ENCODE measurements around the gene TRERF1. TPM values are rescaled to one million over a fixed set of nuclear protein-coding genes. Genes with fewer than 3 reads are reported as not detected.
A peak's percentile ranks its signal among the peaks of the same experiment; 100 is the strongest.

The TRERF1 gene
- total and polyA plus RNA-seq, 2 experiments from 2014 or later, result 11.2 to 20.6 TPM

- no peaks in the 10 kb centered on the region for H3K79me2 ChIP-seq (replicated peaks; ENCODE audit: insufficient read depth)
- H3K27ac ChIP-seq (ENCODE audit: low read depth), result no peak overlapping the region
- peaks cover 7% of the 10 kb centered on the region; the same call in 1 of the 2 replicates for H3K9me2 ChIP-seq (ENCODE audit: insufficient read depth)
- DNase-seq (ENCODE audit: low spot score) (peak; percentile 82), ATAC-seq (peak; percentile 79)
- Mint-ChIP-seq H3K4me3 (no peak overlapping the region), H3K36me3 (ENCODE audit: low read depth) (peaks cover 25% of the 10 kb centered on the region), H3K9me3 (no peaks in the 10 kb centered on the region), H3K27me3 (ENCODE audit: insufficient read depth, low read depth, poor library complexity) (peaks cover 18% of the 10 kb centered on the region), H3K27ac (no peak overlapping the region), H3K4me1 (peaks cover 49% of the 10 kb centered on the region)
- peaks cover 13% of the 10 kb centered on the region for H3K36me3 ChIP-seq (ENCODE audit: insufficient read depth)
- H4K20me1 ChIP-seq (replicated peaks; ENCODE audit: insufficient read depth), result peaks cover 11% of the 10 kb centered on the region
- no peaks in the 10 kb centered on the region for H3K27me3 ChIP-seq (ENCODE audit: insufficient read depth)
- H3K4me2 ChIP-seq, result peak overlapping the region; percentile 27; the same call in 1 of the 2 replicates
- peak; percentile 77 to 79 for TF ChIP-seq CTCF (conservative IDR thresholded peaks at IDR 0.05; ENCODE audit: low read depth in 2 of 2)
- TF ChIP-seq, protein P1, sequence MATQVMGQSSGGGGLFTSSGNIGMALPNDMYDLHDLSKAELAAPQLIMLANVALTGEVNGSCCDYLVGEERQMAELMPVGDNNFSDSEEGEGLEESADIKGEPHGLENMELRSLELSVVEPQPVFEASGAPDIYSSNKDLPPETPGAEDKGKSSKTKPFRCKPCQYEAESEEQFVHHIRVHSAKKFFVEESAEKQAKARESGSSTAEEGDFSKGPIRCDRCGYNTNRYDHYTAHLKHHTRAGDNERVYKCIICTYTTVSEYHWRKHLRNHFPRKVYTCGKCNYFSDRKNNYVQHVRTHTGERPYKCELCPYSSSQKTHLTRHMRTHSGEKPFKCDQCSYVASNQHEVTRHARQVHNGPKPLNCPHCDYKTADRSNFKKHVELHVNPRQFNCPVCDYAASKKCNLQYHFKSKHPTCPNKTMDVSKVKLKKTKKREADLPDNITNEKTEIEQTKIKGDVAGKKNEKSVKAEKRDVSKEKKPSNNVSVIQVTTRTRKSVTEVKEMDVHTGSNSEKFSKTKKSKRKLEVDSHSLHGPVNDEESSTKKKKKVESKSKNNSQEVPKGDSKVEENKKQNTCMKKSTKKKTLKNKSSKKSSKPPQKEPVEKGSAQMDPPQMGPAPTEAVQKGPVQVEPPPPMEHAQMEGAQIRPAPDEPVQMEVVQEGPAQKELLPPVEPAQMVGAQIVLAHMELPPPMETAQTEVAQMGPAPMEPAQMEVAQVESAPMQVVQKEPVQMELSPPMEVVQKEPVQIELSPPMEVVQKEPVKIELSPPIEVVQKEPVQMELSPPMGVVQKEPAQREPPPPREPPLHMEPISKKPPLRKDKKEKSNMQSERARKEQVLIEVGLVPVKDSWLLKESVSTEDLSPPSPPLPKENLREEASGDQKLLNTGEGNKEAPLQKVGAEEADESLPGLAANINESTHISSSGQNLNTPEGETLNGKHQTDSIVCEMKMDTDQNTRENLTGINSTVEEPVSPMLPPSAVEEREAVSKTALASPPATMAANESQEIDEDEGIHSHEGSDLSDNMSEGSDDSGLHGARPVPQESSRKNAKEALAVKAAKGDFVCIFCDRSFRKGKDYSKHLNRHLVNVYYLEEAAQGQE (IDR thresholded peaks at IDR 0.05; ENCODE audit: unreplicated experiment), result no peak
- no peak for TF ChIP-seq POLR2AphosphoS5 (IDR thresholded peaks at IDR 0.05; ENCODE audit: low read depth)
- TF ChIP-seq ZNF114 (CRISPR knock-in tag; IDR thresholded peaks at IDR 0.05), result no peak
- TF ChIP-seq NANOG (IDR thresholded peaks at IDR 0.05; ENCODE audit: borderline replicate concordance), result no peak
- H2AFZ ChIP-seq, result no peak overlapping the region
- peaks cover 9% of the 10 kb centered on the region; the same call in 1 of the 2 replicates for H3F3A ChIP-seq (replicated peaks; ENCODE audit: low read depth)
- H3K4me3 ChIP-seq, result no peak overlapping the region
- H3K4me1 ChIP-seq (ENCODE audit: insufficient read depth), result peaks cover 36% of the 10 kb centered on the region
These were observed 190.8 kb downstream of the TRERF1 start for GRCh38 chr6:42260972-42261371.

DNA sequence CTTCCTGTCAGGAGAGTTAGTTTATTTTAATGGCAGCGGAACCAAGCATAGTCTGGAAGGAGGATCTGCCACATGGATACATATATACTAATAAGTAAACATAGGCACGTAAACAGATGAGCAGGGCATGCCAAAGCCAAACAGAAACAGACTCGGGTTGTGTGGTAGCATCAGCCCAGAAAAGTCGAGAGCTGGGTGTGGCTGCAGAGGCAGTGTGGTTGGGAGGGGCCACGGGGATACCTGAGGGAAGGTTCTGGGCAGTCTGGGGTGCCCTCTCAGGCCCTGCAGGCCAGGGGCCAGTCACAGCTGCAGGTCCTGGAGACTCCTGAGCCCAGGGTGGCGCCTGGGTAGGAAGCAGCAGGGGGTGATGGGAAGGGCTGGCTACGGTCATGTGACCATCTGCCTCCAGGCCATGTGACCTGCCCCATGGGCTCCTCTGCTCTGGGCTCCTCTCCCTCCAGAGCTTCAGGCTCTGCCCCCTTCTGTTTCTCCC, 191.3 kb downstream of the TRERF1 start:
- H3K4me3 ChIP-seq, result no peak overlapping the region
- Mint-ChIP-seq H3K36me3 (ENCODE audit: low read depth) (peaks cover 30% of the 10 kb centered on the region), H3K27me3 (ENCODE audit: insufficient read depth, low read depth, poor library complexity) (peaks cover 17% of the 10 kb centered on the region), H3K9me3 (no peaks in the 10 kb centered on the region), H3K4me3 (no peak overlapping the region), H3K4me1 (peaks cover 51% of the 10 kb centered on the region), H3K27ac (no peak overlapping the region)
- H2AFZ ChIP-seq, result no peak overlapping the region
- H3K4me1 ChIP-seq (ENCODE audit: insufficient read depth), result peaks cover 36% of the 10 kb centered on the region
- H3K36me3 ChIP-seq (ENCODE audit: insufficient read depth), result peaks cover 17% of the 10 kb centered on the region
- H3K27me3 ChIP-seq (ENCODE audit: insufficient read depth), result no peaks in the 10 kb centered on the region
- peaks cover 11% of the 10 kb centered on the region for H4K20me1 ChIP-seq (replicated peaks; ENCODE audit: insufficient read depth)
- DNase-seq (ENCODE audit: low spot score) (peak; percentile 54), ATAC-seq (peak; percentile 42)
- peaks cover 7% of the 10 kb centered on the region; the same call in 1 of the 2 replicates for H3K9me2 ChIP-seq (ENCODE audit: insufficient read depth)
- H3K4me2 ChIP-seq, result peak overlapping the region; percentile 27; the same call in 1 of the 2 replicates
- no peaks in the 10 kb centered on the region for H3K79me2 ChIP-seq (replicated peaks; ENCODE audit: insufficient read depth)
- peaks cover 9% of the 10 kb centered on the region; the same call in 1 of the 2 replicates for H3F3A ChIP-seq (replicated peaks; ENCODE audit: low read depth)
- H3K27ac ChIP-seq (ENCODE audit: low read depth), result no peak overlapping the region
- no peak for TF ChIP-seq EZH2 (IDR thresholded peaks at IDR 0.05; ENCODE audit: low read depth, unreplicated experiment)
- TF ChIP-seq ZNF114 (CRISPR knock-in tag; IDR thresholded peaks at IDR 0.05), result no peak
- no peak for TF ChIP-seq CTCF (conservative IDR thresholded peaks at IDR 0.05; ENCODE audit: low read depth in 2 of 2)
- TF ChIP-seq STAT1 (IDR thresholded peaks at IDR 0.05; ENCODE audit: unreplicated experiment), result no peak

All from GM23338 (cell line).